Pons (tissue), 1 donor: Measurements from ENCODE around the gene ZEB2.
A peak's percentile ranks its signal among the peaks of the same experiment; 100 is the strongest.

ENCODE experiments used
- DNase-seq: peaks from one replicate; pipeline ENCODE4 v3.0.0-alpha.2; 2016; ENCODE audit warnings: low spot score

ZEB2 gene

GRCh38 chr2:144519934-144520731 is at the start of gene ZEB2:
TSS of gene ZEB2 (minus strand) at chr2:144520119. CDS start at chr2:144517350, 2,769 bp downstream.
- peak; percentile 88 for DNase-seq

- DNase-seq = no peak
Observed at GRCh38 chr2:144567745-144568144, 47.8 kb upstream of the ZEB2 start.

GRCh38 chr2:144566448-144566847 is 46.5 kb upstream of the ZEB2 start:
- DNase-seq = no peak

GRCh38 chr2:144560251-144560650 is 40.3 kb upstream of the ZEB2 start:
- DNase-seq = no peak

- DNase-seq = no peak
Observed at GRCh38 chr2:144559681-144560080, 39.8 kb upstream of the ZEB2 start.

- no peak for DNase-seq
Observed at GRCh38 chr2:144559242-144559641, 39.3 kb upstream of the ZEB2 start.

GRCh38 chr2:144554492-144555210 is 34.7 kb upstream of the ZEB2 start:
- no peak for DNase-seq

- DNase-seq = no peak
Observed at GRCh38 chr2:144553379-144553778, 33.5 kb upstream of the ZEB2 start.

GRCh38 chr2:144552821-144553220 is 32.9 kb upstream of the ZEB2 start:
- DNase-seq = no peak

- no peak for DNase-seq
Observed at GRCh38 chr2:144550911-144551310, 31.0 kb upstream of the ZEB2 start.

- DNase-seq = no peak
Observed at GRCh38 chr2:144550084-144550483, 30.2 kb upstream of the ZEB2 start.

- no peak for DNase-seq
Observed at GRCh38 chr2:144548532-144549191, 28.7 kb upstream of the ZEB2 start.

GRCh38 chr2:144548088-144548487 is 28.2 kb upstream of the ZEB2 start:
- DNase-seq = no peak

GRCh38 chr2:144547494-144547893 is 27.6 kb upstream of the ZEB2 start:
- no peak for DNase-seq

GRCh38 chr2:144546933-144547332 is 27.0 kb upstream of the ZEB2 start:
- no peak for DNase-seq

- no peak for DNase-seq
Observed at GRCh38 chr2:144545787-144546186, 25.9 kb upstream of the ZEB2 start.

GRCh38 chr2:144544053-144544452 is 24.1 kb upstream of the ZEB2 start:
- no peak for DNase-seq

- DNase-seq = no peak
Observed at GRCh38 chr2:144541396-144541795, 21.5 kb upstream of the ZEB2 start.

GRCh38 chr2:144539289-144539782 is 19.4 kb upstream of the ZEB2 start:
- no peak for DNase-seq

- no peak for DNase-seq
Observed at GRCh38 chr2:144535300-144535699, 15.4 kb upstream of the ZEB2 start.

GRCh38 chr2:144533221-144533620 is 13.3 kb upstream of the ZEB2 start:
- DNase-seq = no peak

- DNase-seq = no peak
Observed at GRCh38 chr2:144530596-144530995, 10.7 kb upstream of the ZEB2 start.

GRCh38 chr2:144529841-144530240 is 9.9 kb upstream of the ZEB2 start:
- no peak for DNase-seq
